ENCODE results near the gene RASGRF1. TPM values are rescaled to one million over a fixed set of nuclear protein-coding genes. Genes with fewer than 3 reads are reported as not detected.

RASGRF1 gene
- total and polyA plus RNA-seq, 2 donors (not counting 1 experiment from before 2014, with no cell fraction given) = 0.09 TPM; not detected in 1

GRCh38 chr15:79017953-79018352, 72.6 kb downstream of the RASGRF1 start:
- H3K9ac ChIP-seq (ENCODE audit: insufficient read depth, low read length) = no peak overlapping the region
- H3K9me3 ChIP-seq (ENCODE audit: control insufficient read depth, insufficient read depth, low read depth, low read length) = no peaks in the 10 kb centered on the region
- DNase-seq (ENCODE audit: low read depth in 2 of 2) = no peak
- H3K4me2 ChIP-seq (ENCODE audit: extremely low read depth, insufficient read depth, low read length) = no peak overlapping the region
- H3K27ac ChIP-seq (ENCODE audit: insufficient read depth, low read length) = no peak overlapping the region
- H3K4me3 ChIP-seq (replicated peaks in 1 of 4; ENCODE audit: control extremely low read depth in 1 of 4, insufficient read depth in 1 of 4, low read depth in 3 of 4, low read length in 4 of 4) = no peak overlapping the region
- no peaks in the 10 kb centered on the region for H3K4me1 ChIP-seq (ENCODE audit: control insufficient read depth, extremely low read depth, insufficient read depth, low read length)
- no peaks in the 10 kb centered on the region for H3K79me2 ChIP-seq (ENCODE audit: control insufficient read depth, insufficient read depth, low read length)
- H4K20me1 ChIP-seq (ENCODE audit: control insufficient read depth, extremely low read depth, insufficient read depth, low read length) = no peaks in the 10 kb centered on the region
- no peak overlapping the region for H2AFZ ChIP-seq (ENCODE audit: low read length)
- H3K27me3 ChIP-seq (ENCODE audit: control insufficient read depth, insufficient read depth, low read length) = no peaks in the 10 kb centered on the region
- no peaks in the 10 kb centered on the region for H3K36me3 ChIP-seq (ENCODE audit: control insufficient read depth, insufficient read depth, low read length)
- TF ChIP-seq EZH2 (IDR thresholded peaks at IDR 0.05; ENCODE audit: low read length, missing control alignments) (no peak), CTCF (conservative IDR thresholded peaks at IDR 0.05 in 1 of 2, IDR thresholded peaks at IDR 0.05 in 1 of 2; ENCODE audit: low read depth in 1 of 2, low read length in 2 of 2) (no peak)

GRCh38 chr15:79016527-79017170, 73.9 kb downstream of the RASGRF1 start:
- H3K9me3 ChIP-seq (ENCODE audit: control insufficient read depth, insufficient read depth, low read depth, low read length) = no peaks in the 10 kb centered on the region
- H3K4me1 ChIP-seq (ENCODE audit: control insufficient read depth, extremely low read depth, insufficient read depth, low read length) = no peaks in the 10 kb centered on the region
- no peak overlapping the region for H3K4me2 ChIP-seq (ENCODE audit: extremely low read depth, insufficient read depth, low read length)
- no peak overlapping the region for H3K4me3 ChIP-seq (replicated peaks in 1 of 4; ENCODE audit: control extremely low read depth in 1 of 4, insufficient read depth in 1 of 4, low read depth in 3 of 4, low read length in 4 of 4)
- no peak overlapping the region for H2AFZ ChIP-seq (ENCODE audit: low read length)
- H4K20me1 ChIP-seq (ENCODE audit: control insufficient read depth, extremely low read depth, insufficient read depth, low read length) = no peaks in the 10 kb centered on the region
- no peaks in the 10 kb centered on the region for H3K79me2 ChIP-seq (ENCODE audit: control insufficient read depth, insufficient read depth, low read length)
- no peak overlapping the region for H3K27ac ChIP-seq (ENCODE audit: insufficient read depth, low read length)
- DNase-seq (ENCODE audit: low read depth in 2 of 2) = no peak
- TF ChIP-seq CTCF (conservative IDR thresholded peaks at IDR 0.05 in 1 of 2, IDR thresholded peaks at IDR 0.05 in 1 of 2; ENCODE audit: low read depth in 1 of 2, low read length in 2 of 2) (no peak), EZH2 (IDR thresholded peaks at IDR 0.05; ENCODE audit: low read length, missing control alignments) (no peak)
- no peaks in the 10 kb centered on the region for H3K36me3 ChIP-seq (ENCODE audit: control insufficient read depth, insufficient read depth, low read length)
- peaks cover 2% of the 10 kb centered on the region for H3K27me3 ChIP-seq (ENCODE audit: control insufficient read depth, insufficient read depth, low read length)
- H3K9ac ChIP-seq (ENCODE audit: insufficient read depth, low read length) = no peak overlapping the region

- Histone ChIP-seq H2AFZ (ENCODE audit: low read length) (no peak overlapping the region), H3K27ac (ENCODE audit: insufficient read depth, low read length) (no peak overlapping the region), H4K20me1 (ENCODE audit: control insufficient read depth, extremely low read depth, insufficient read depth, low read length) (no peaks in the 10 kb centered on the region), H3K79me2 (ENCODE audit: control insufficient read depth, insufficient read depth, low read length) (no peaks in the 10 kb centered on the region), H3K9me3 (ENCODE audit: control insufficient read depth, insufficient read depth, low read depth, low read length) (no peaks in the 10 kb centered on the region), H3K4me3 (replicated peaks in 1 of 4; ENCODE audit: control extremely low read depth in 1 of 4, insufficient read depth in 1 of 4, low read depth in 3 of 4, low read length in 4 of 4) (no peak overlapping the region), H3K4me1 (ENCODE audit: control insufficient read depth, extremely low read depth, insufficient read depth, low read length) (no peaks in the 10 kb centered on the region), H3K4me2 (ENCODE audit: extremely low read depth, insufficient read depth, low read length) (no peak overlapping the region), H3K27me3 (ENCODE audit: control insufficient read depth, insufficient read depth, low read length) (peaks cover 2% of the 10 kb centered on the region), H3K36me3 (ENCODE audit: control insufficient read depth, insufficient read depth, low read length) (no peaks in the 10 kb centered on the region), H3K9ac (ENCODE audit: insufficient read depth, low read length) (no peak overlapping the region)
- no peak for TF ChIP-seq EZH2 (IDR thresholded peaks at IDR 0.05; ENCODE audit: low read length, missing control alignments)
- no peak for TF ChIP-seq CTCF (conservative IDR thresholded peaks at IDR 0.05 in 1 of 2, IDR thresholded peaks at IDR 0.05 in 1 of 2; ENCODE audit: low read depth in 1 of 2, low read length in 2 of 2)
- no peak for DNase-seq (ENCODE audit: low read depth in 2 of 2)
Observed at GRCh38 chr15:79015416-79015815, 75.2 kb downstream of the RASGRF1 start.
